GM12801 (cell line): Measurements from ENCODE around the gene MT1B.

Source experiments
- TF ChIP-seq, protein P1 (sequence below): IDR thresholded peaks from one replicate; pipeline ENCODE4 v1.5.1; 2011; ENCODE audit warnings: control low read depth; ENCODE audit not compliant: insufficient read length; ENCODE audit errors: extremely low read depth

Gene MT1B

DNA sequence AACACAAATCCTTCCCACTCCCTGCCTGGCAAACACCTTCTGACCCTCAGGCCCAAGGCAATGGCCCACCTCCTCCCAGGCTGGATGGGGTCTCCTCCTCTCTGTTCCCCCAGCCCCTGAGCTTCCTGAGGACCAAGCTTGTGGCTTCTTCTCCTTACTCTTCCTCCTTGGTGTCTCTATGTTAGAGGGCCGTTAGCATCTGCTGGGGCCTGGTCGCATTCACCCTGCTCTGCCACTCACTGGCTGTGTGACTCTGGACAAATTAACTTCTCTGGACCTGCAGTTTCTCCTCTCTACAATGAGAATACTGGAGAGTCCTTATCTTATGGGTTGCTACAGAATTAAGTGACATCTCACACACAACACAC lies 44.0 kb upstream of the MT1B start:
- TF ChIP-seq, protein P1, sequence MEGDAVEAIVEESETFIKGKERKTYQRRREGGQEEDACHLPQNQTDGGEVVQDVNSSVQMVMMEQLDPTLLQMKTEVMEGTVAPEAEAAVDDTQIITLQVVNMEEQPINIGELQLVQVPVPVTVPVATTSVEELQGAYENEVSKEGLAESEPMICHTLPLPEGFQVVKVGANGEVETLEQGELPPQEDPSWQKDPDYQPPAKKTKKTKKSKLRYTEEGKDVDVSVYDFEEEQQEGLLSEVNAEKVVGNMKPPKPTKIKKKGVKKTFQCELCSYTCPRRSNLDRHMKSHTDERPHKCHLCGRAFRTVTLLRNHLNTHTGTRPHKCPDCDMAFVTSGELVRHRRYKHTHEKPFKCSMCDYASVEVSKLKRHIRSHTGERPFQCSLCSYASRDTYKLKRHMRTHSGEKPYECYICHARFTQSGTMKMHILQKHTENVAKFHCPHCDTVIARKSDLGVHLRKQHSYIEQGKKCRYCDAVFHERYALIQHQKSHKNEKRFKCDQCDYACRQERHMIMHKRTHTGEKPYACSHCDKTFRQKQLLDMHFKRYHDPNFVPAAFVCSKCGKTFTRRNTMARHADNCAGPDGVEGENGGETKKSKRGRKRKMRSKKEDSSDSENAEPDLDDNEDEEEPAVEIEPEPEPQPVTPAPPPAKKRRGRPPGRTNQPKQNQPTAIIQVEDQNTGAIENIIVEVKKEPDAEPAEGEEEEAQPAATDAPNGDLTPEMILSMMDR = no peak

DNA sequence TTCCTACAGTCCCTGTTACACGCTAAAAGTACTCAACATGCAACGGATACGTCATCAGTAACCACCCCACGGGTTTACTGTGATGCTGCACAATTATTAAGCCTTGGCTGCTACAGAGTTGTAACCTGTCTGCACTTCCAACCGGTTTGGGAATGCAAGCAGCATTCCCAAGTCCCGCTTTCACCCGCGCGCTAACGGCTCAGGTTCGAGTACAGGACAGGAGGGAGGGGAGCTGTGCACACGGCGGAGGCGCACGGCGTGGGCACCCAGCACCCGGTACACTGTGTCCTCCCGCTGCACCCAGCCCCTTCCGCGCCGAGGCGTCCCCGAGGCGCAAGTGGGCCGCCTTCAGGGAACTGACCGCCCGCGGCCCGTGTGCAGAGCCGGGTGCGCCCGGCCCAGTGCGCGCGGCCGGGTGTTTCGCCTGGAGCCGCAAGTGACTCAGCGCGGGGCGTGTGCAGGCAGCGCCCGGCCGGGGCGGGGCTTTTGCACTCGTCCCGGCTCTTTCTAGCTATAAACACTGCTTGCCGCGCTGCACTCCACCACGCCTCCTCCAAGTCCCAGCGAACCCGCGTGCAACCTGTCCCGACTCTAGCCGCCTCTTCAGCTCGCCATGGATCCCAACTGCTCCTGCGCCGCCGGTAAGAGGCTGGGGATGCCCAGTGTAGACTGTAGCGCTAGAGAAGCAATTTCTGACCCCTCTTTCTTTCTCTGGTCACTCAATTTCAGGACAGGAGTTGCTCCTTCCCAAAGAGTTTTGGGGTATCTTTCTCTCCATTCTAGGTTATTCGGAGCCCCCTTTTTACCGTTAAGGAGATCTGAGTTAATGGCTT lies 43.4 kb upstream of the MT1B start, which contains the start of gene MT2A:
MT2A (plus strand) TSS at position 542 of the 833 bp plus-strand sequence; CDS start at position 614, 72 bp downstream.
- TF ChIP-seq, protein P1 = no peak

DNA sequence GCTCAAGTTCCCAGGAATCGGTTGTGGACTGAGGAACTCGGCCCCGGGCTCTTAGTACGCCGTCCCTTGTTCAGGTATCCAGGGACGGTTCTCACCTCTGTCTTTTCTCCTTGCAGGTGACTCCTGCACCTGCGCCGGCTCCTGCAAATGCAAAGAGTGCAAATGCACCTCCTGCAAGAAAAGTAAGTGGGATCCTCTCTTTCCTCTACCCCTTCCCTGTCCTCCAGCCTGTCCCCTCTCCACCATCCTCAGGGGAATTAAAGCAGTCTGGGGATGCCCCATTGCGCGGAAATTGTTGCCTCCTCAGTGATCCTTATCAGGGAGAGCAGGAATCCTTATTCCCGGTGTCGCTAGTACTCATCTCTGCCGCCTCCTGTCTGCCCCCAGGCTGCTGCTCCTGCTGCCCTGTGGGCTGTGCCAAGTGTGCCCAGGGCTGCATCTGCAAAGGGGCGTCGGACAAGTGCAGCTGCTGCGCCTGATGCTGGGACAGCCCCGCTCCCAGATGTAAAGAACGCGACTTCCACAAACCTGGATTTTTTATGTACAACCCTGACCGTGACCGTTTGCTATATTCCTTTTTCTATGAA lies 42.7 kb upstream of the MT1B start:
- TF ChIP-seq, protein P1 = no peak

DNA sequence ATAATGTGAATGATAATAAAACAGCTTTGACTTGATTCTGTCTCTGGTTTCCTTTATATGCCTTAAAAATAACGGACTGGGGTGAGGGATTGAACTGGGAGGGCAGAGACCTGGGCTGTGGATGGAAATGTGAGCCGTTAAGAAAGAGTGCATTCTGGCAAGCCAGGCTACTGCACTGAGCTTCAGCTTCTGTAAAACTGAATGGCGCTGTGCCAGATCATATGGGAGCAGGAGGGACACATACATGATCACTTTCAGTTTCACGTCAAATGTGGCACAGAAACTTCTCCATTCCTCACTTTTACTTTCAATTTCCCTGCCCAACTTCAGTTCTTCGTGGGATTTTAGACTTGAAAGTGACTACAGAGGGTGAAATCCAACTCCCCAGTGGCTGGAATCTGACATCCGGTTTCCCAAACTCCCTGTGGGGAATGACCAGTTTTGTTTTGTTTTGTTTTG lies 42.2 kb upstream of the MT1B start:
- TF ChIP-seq, protein P1 = no peak

DNA sequence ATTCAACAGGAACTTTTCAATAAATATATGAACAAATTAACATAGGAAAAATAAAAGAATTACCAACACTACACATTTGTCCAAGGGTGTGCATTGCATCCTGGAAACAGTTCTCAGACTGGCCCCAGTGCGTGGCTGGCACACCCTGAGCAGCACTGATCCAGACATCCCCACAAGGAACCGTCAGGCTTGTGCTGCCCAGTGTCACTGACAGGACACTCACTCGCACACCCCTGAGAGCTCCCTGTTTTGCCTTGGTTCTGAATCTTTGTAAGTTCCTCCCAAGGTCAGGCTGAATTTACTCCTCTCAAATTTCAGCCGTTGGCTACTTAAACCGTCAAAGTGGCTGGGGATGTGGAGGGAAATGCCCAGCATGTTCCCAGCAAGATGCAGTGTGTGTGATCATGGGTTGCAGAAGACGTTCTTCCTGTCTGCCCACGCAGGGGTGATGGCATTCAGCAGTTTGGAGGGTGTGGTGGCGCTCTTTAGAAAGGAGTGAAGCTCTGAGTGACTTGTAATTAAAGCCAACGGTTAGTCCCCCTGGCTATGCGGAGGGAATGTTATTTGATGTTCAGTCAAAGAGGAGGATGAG lies 41.6 kb upstream of the MT1B start:
- TF ChIP-seq, protein P1 = no peak

DNA sequence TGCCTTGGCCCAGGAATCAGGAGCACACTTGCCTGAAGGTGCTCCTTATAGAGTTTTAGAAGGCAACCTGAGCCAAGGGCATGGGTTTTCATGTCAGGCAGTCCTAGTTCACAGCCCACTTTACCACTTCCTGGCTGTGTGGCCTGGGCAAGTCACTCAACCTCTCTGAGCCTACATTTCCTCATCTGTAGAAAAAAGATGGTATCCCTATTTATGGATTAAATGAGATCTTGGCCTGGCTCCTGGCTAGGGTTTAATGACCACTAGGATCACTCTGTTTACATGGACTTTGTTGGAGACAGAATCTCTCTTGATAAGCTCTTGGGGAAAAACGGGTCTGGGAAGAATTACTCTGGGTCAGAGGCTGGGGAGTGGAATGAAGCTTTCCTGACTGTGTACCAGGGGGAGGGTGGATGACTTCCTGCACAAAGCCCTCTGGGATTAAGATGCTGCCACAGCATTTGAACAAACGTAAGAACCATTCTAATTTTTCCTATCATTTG lies 41.0 kb upstream of the MT1B start:
- TF ChIP-seq, protein P1 = no peak

DNA sequence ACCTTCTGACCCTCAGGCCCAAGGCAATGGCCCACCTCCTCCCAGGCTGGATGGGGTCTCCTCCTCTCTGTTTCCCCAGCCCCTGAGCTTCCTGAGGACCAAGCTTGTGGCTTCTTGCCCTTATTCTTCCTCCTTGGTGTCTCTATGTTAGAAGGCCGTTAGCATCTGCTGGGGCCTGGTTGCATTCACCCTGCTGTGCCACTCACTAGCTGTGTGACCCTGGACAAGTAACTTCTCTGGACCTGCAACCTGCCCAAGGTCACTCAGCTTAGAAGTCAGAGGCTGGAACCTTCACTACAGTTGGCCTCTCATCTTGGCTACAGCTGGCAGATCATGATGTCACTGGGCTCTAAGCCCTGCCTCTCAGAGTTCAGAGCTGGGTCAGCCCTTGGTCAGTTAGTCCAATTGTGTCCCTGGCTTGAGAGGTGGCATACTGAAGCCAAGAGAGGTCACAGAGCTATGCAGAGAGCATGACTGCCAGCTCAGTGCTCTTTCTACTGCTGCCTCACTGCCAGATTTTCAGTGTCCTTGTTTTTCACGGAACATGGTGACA lies 40.3 kb upstream of the MT1B start:
- TF ChIP-seq, protein P1 = no peak
